Upper lobe of left lung (tissue), 6 donors: ENCODE measurements around the gene PTPRF. TPM values are rescaled to one million over a fixed set of nuclear protein-coding genes. Genes with fewer than 3 reads are reported as not detected.

Experiments
- ATAC-seq, 2 donors: fragments of 200-7000 bp; cut with Tn5 transposase; one replicate each; pipeline ENCODE4 v1.9.1; 2022; ENCODE audit warnings: mild to moderate bottlenecking in 2 of 2, moderate library complexity in 2 of 2; ENCODE audit not compliant: low FRiP score in 2 of 2
- DNase-seq, 2 donors: peaks; one replicate each; pipeline ENCODE4 v3.0.0-alpha.2; 2019 to 2020
- H3K27ac ChIP-seq, 4 donors: fragments of 200-600 bp; sonication (generic); one replicate each; pipeline ENCODE4 v1.5.1; 2016 to 2019
- H3K27me3 ChIP-seq, 4 donors: fragments of 200-600 bp; sonication (generic); one replicate each; pipeline ENCODE4 v1.5.1; 2017 to 2019
- H3K36me3 ChIP-seq, 4 donors: fragments of 200-600 bp; sonication (generic); one replicate each; pipeline ENCODE4 v1.5.1; 2016 to 2019
- H3K4me1 ChIP-seq, 4 donors: fragments of 200-600 bp; sonication (generic); one replicate each; pipeline ENCODE4 v1.5.1; 2018 to 2019
- H3K4me3 ChIP-seq, 4 donors: fragments of 200-600 bp; sonication (generic); one replicate each; pipeline ENCODE4 v1.5.1; 2017 to 2019; ENCODE audit warnings: mild to moderate bottlenecking in 2 of 4, moderate library complexity in 1 of 4
- H3K9me3 ChIP-seq, 4 donors: fragments of 200-600 bp; sonication (generic); one replicate each; pipeline ENCODE4 v1.5.1; 2018 to 2019
- EP300 ChIP-seq, 4 donors: sonication (generic); formaldehyde crosslinking; IDR thresholded peaks; one replicate each; pipeline ENCODE4 v1.5.1; 2017; ENCODE audit warnings: antibody characterized with exemption in 4 of 4, control low read depth in 2 of 4
- POLR2A ChIP-seq, 4 donors: fragments of 450-650 bp; IDR thresholded peaks; one replicate each; pipeline ENCODE4 v1.5.1; 2016 to 2017; ENCODE audit warnings: antibody characterized with exemption in 4 of 4, mild to moderate bottlenecking in 2 of 4
- POLR2AphosphoS5 ChIP-seq, 2 donors: sonication (generic); formaldehyde crosslinking; IDR thresholded peaks; one replicate each; pipeline ENCODE4 v1.5.1; 2017; ENCODE audit warnings: antibody characterized with exemption in 2 of 2
- WGBS, 2 donors: methylation state at CpG; one replicate each; pipeline ENCODE4 v1.1.5; 2017 to 2018; 5-methylcytosine and 5-hydroxymethylcytosine counted together
- total RNA-seq, 6 donors: library from RNA; depleted of rRNA in 4 of 6; stranded (reverse); fragments of >200 nt in 4 of 6; gene quantifications; one replicate each; pipeline versions ENCODE4 v1.1.0 to v1.2.1, GENCODE V29; 2016 to 2021
- TF ChIP-seq, protein P1 (sequence below), 6 experiments: fragments of 450-650 bp in 4 of 6; fragments of 200-600 bp in 2 of 6; sonication (generic) in 2 of 6; IDR thresholded peaks; one replicate each; pipeline ENCODE4 v1.5.1; 2016 to 2019; ENCODE audit warnings: antibody characterized with exemption in 6 of 6
- donor health status: DM: no; HTN: no; CAD: no; lungs with moderate emphysema.
- donor health status: DM: no; HTN: yes; CAD: no; lungs with severe emphysema.

The PTPRF gene
- total RNA-seq, 6 donors from 2014 or later = 133 to 201 (median 171) TPM

DNA sequence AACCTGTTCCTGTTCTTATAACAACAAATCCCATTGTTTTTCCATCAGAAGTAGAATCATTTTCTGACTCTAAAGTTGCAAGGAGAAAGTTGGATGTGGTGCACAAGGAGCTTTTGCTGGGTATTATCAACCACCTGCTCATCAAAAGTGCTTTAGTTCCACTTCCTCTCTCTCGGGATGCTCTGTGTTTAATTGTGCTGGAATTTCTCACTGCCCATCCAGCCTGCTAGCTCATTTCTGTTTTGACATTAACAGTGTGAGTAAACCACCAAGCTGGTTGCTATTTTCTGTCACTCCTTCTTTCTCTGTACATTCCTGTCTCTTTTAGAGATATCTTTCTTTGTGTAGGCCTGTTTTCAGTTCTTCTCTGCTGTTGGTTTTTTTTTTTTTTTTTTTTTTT lies 125.3 kb downstream of the PTPRF start:
- Histone ChIP-seq H3K36me3 (peaks cover 30 to 80% (median 70%) of the 10 kb centered on the region in 4 donors), H3K4me3 (no peak overlapping the region), H3K9me3 (no peaks in the 10 kb centered on the region), H3K27me3 (no peaks in the 10 kb centered on the region), H3K4me1 (peaks cover 12 to 24% (median 17%) of the 10 kb centered on the region in 4 donors), H3K27ac (no peak overlapping the region)
- 36 to 75% methylated on average over 1 of the region's 1 CpG for WGBS, 2 donors
- no peak for DNase-seq
- ATAC-seq = no peak
- TF ChIP-seq EP300 (IDR thresholded peaks at IDR 0.05) (no peak), POLR2A (IDR thresholded peaks at IDR 0.05) (no peak), POLR2AphosphoS5 (IDR thresholded peaks at IDR 0.05) (no peak)
- TF ChIP-seq, protein P1, sequence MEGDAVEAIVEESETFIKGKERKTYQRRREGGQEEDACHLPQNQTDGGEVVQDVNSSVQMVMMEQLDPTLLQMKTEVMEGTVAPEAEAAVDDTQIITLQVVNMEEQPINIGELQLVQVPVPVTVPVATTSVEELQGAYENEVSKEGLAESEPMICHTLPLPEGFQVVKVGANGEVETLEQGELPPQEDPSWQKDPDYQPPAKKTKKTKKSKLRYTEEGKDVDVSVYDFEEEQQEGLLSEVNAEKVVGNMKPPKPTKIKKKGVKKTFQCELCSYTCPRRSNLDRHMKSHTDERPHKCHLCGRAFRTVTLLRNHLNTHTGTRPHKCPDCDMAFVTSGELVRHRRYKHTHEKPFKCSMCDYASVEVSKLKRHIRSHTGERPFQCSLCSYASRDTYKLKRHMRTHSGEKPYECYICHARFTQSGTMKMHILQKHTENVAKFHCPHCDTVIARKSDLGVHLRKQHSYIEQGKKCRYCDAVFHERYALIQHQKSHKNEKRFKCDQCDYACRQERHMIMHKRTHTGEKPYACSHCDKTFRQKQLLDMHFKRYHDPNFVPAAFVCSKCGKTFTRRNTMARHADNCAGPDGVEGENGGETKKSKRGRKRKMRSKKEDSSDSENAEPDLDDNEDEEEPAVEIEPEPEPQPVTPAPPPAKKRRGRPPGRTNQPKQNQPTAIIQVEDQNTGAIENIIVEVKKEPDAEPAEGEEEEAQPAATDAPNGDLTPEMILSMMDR (IDR thresholded peaks at IDR 0.05) = no peak

DNA sequence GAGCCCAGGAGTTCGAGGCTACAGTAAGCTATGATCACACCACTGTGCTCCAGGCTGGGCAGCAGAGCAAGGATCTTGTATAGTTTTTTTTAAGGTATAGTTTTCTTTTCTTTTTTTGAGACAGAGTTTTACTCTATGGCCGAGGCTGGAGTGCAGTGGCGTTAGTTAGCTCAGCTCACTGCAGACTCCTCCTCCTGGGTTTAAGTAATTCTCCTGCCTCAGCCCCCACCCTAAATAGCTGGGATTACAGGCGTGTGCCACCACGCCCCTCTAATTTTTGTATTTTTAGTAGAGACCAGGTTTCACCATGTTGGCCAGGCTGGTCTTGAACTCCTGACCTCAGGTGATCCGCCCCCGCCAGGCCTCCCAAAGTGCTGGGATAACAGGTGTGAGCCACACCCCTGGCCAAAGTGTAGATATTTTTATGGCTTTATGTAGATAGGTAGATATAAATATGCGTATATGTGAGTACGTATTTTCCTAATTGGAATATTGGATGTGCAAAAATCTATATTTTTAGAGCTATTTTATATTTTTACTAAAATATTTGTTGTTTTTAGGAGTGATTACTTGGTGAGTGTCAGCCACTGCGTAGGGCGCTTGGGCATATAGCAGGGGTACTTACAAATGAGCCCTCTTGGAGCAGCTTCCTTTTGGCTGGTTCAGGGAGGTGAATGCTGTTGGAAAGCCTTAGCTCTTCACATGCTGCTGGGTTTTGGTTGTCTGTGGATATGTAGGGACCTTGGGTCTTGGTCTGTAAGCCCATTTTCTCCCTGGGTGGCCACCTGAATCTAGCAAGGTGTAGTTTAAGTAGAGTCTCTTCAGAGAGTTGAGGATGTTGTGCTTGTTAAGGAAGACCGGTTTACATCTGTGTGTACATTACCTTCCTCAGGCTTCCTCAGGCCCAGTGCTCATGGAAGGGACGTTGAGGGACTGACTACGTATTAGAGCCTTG lies 128.8 kb downstream of the PTPRF start:
- H3K9me3 ChIP-seq = no peaks in the 10 kb centered on the region
- H3K4me3 ChIP-seq = no peak overlapping the region
- ATAC-seq = no peak
- no peak for DNase-seq
- peaks cover 54 to 99% (median 92%) of the 10 kb centered on the region in 4 donors for H3K36me3 ChIP-seq
- no peaks in the 10 kb centered on the region for H3K4me1 ChIP-seq
- no peak for TF ChIP-seq POLR2AphosphoS5 (IDR thresholded peaks at IDR 0.05)
- no peaks in the 10 kb centered on the region for H3K27me3 ChIP-seq
- 95% methylated on average over 14 of the region's 14 CpGs for WGBS, 2 donors
- H3K27ac ChIP-seq = no peak overlapping the region

DNA sequence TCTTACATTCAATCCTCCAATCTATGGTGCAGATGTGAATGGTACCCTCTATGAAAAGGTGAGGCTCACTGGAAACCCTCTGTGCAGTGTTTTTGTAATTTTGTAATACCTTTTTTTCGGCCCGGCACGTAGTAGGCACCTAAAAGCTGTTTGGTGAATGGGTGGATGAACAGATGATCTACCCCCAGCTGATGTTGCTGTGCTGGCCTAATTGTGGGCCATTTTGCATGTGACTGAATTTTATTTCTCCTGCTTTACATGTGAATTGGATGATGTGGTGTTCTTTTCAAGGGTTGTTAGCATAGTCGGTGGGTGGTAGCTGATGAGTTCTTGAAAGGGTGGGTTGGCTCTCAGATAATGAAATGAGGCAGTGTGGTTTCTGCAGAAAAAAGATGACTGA lies 129.7 kb downstream of the PTPRF start:
- H3K9me3 ChIP-seq = no peaks in the 10 kb centered on the region
- no peaks in the 10 kb centered on the region for H3K4me1 ChIP-seq
- TF ChIP-seq, protein P1 (IDR thresholded peaks at IDR 0.05) = no peak
- no peak for TF ChIP-seq POLR2AphosphoS5 (IDR thresholded peaks at IDR 0.05)
- TF ChIP-seq POLR2A (IDR thresholded peaks at IDR 0.05) = no peak
- no peak for TF ChIP-seq EP300 (IDR thresholded peaks at IDR 0.05)
- 82 to 83% methylated on average over 4 of the region's 4 CpGs for WGBS, 2 donors
- ATAC-seq (no peak), DNase-seq (no peak)
- H3K4me3 ChIP-seq = no peak overlapping the region
- H3K27me3 ChIP-seq = no peaks in the 10 kb centered on the region
- H3K36me3 ChIP-seq = peaks cover 58 to 100% (median 92%) of the 10 kb centered on the region in 4 donors
- no peak overlapping the region for H3K27ac ChIP-seq

DNA sequence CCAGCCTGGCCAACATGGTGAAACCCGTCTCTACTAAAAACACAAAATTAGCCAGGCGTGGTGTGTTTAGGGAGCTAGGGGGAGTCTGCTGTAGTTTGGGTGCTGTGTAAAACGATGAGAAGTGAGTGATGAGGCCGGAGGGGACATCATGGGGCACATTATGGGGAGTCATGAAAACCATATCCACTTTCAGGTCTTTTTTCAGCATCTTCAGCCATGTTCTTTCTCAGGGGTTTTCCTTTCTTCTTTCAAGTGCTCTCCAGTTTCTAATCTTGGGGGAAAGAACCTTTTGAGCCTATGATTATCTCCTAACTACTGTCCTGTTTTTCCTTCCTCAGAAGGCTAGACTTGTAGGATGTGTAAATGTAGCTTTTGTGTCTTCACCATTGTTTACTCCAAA lies 133.7 kb downstream of the PTPRF start:
- Histone ChIP-seq H3K27me3 (no peaks in the 10 kb centered on the region), H3K4me3 (no peak overlapping the region), H3K36me3 (peaks cover 79 to 100% (median 95%) of the 10 kb centered on the region in 4 donors), H3K27ac (no peak overlapping the region), H3K4me1 (no peaks in the 10 kb centered on the region), H3K9me3 (no peaks in the 10 kb centered on the region)
- 81 to 88% methylated on average over 4 of the region's 4 CpGs for WGBS, 2 donors
- TF ChIP-seq POLR2A (IDR thresholded peaks at IDR 0.05) = no peak
- TF ChIP-seq EP300 (IDR thresholded peaks at IDR 0.05) = no peak
- no peak for TF ChIP-seq POLR2AphosphoS5 (IDR thresholded peaks at IDR 0.05)
- TF ChIP-seq, protein P1 (IDR thresholded peaks at IDR 0.05) = no peak
- DNase-seq (no peak), ATAC-seq (no peak)

DNA sequence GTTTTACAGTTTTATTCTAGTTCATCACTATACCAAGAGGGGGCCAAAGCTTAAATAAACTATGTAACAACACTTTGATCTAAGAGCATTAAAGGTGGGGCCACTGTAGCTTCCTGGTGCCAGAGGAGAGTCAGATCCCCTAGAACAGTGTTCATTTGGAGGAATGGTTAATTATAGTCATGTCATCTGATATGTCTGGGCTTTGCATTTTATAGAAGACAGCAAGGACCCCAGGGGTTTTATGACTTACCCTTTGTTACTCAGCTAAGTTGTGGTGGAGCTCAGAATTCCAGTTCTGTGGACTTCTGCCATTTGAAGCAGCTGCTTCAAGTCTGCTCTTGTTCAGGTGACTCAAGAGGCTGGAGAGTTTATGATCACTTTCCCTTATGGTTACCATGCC lies 135.9 kb downstream of the PTPRF start:
- Histone ChIP-seq H3K27ac (no peak overlapping the region), H3K4me1 (no peaks in the 10 kb centered on the region), H3K9me3 (no peaks in the 10 kb centered on the region), H3K27me3 (no peaks in the 10 kb centered on the region), H3K36me3 (peaks cover 92 to 100% (median 97%) of the 10 kb centered on the region in 4 donors), H3K4me3 (no peak overlapping the region)
- DNase-seq (no peak), ATAC-seq (no peak)
- TF ChIP-seq EP300 (IDR thresholded peaks at IDR 0.05) = no peak
- TF ChIP-seq POLR2A (IDR thresholded peaks at IDR 0.05) = no peak
- no peak for TF ChIP-seq POLR2AphosphoS5 (IDR thresholded peaks at IDR 0.05)
- TF ChIP-seq, protein P1 (IDR thresholded peaks at IDR 0.05) = no peak
